Common myeloid progenitor, CD34-positive (primary cell): ENCODE data around the gene TMCC3.
"Not testable (repeated sequence)": the region's sequence is repeated elsewhere in the genome, so short reads cannot be mapped to it uniquely, and the experiment has no call there.

ENCODE experiments used
- CTCF ChIA-PET: fragments of 350-600 bp; sonication (Branson Sonifier 250); formaldehyde crosslinking; loops from one replicate; lab custom pipeline; 2021; ENCODE audit warnings: antibody characterized with exemption; lab: Charles Lee
- POLR2A ChIA-PET: fragments of 350-600 bp; sonication (Branson Sonifier 250); formaldehyde crosslinking; loops from one replicate; lab custom pipeline; 2021; ENCODE audit warnings: antibody characterized with exemption; lab: Charles Lee
- DNase-seq, 3 donors: peaks; one replicate each; pipeline versions ENCODE4 v3.0.0 to v3.0.0-alpha.2; 2013
- H3K27ac ChIP-seq, 2 experiments: 1 replicate in 1 of 2; 2 replicates in 1 of 2; pipeline ENCODE4 v1.7.0; 2013; ENCODE audit warnings: inconsistent platforms in 2 of 2, low read length in 2 of 2, mild to moderate bottlenecking in 2 of 2, low read depth in 1 of 2, moderate library complexity in 1 of 2; ENCODE audit not compliant: severe bottlenecking in 2 of 2, insufficient read depth in 1 of 2, poor library complexity in 1 of 2
- H3K27me3 ChIP-seq, 5 experiments: replicated peaks in 2 of 5; 1 replicate in 3 of 5; 2 replicates in 2 of 5; pipeline versions ENCODE4 v1.6.1 to v1.7.0; 2013; ENCODE audit warnings: low read length in 4 of 5, mild to moderate bottlenecking in 2 of 5, moderate library complexity in 2 of 5, inconsistent platforms in 1 of 5; ENCODE audit not compliant: insufficient read depth in 5 of 5, control insufficient read depth in 4 of 5
- H3K36me3 ChIP-seq, 4 experiments: 1 replicate in 2 of 4; 2 replicates in 2 of 4; pipeline versions ENCODE4 v1.6.1 to v1.7.0; 2013; ENCODE audit warnings: low read length in 3 of 4, control low read depth in 1 of 4, mild to moderate bottlenecking in 1 of 4; ENCODE audit not compliant: control insufficient read depth in 4 of 4, insufficient read depth in 4 of 4
- H3K4me1 ChIP-seq, 4 experiments: 1 replicate in 3 of 4; 2 replicates in 1 of 4; pipeline versions ENCODE4 v1.6.1 to v1.7.1; 2013; ENCODE audit warnings: low read length in 3 of 4, mild to moderate bottlenecking in 3 of 4, control low read depth in 1 of 4, inconsistent platforms in 1 of 4, moderate library complexity in 1 of 4; ENCODE audit not compliant: control insufficient read depth in 4 of 4, insufficient read depth in 4 of 4; ENCODE audit errors: control extremely low read depth in 1 of 4
- H3K4me3 ChIP-seq, 7 experiments: 1 replicate in 4 of 7; 2 replicates in 3 of 7; pipeline versions ENCODE4 v1.5.1 to v1.7.0; 2013; ENCODE audit warnings: mild to moderate bottlenecking in 7 of 7, low read length in 6 of 7, moderate library complexity in 6 of 7, inconsistent platforms in 2 of 7, low read depth in 2 of 7, control low read depth in 1 of 7; ENCODE audit not compliant: insufficient read depth in 4 of 7, control insufficient read depth in 1 of 7; ENCODE audit errors: extremely low read depth in 1 of 7
- H3K9me3 ChIP-seq, 5 experiments: 1 replicate in 4 of 5; 2 replicates in 1 of 5; pipeline versions ENCODE4 v1.6.1 to v1.7.1; 2013; ENCODE audit warnings: low read length in 4 of 5, mild to moderate bottlenecking in 2 of 5, inconsistent platforms in 1 of 5, low read depth in 1 of 5, moderate library complexity in 1 of 5; ENCODE audit not compliant: control insufficient read depth in 4 of 5, insufficient read depth in 2 of 5; ENCODE audit errors: control extremely low read depth in 1 of 5
- WGBS: methylation state at CpG from one replicate; pipeline ENCODE4 v1.1.5; 2013; ENCODE audit not compliant: insufficient coverage; 5-methylcytosine and 5-hydroxymethylcytosine counted together

The TMCC3 gene

GRCh38 chr12:94557746-94558295 lies 92.5 kb downstream of the TMCC3 start:
- no CpG with 5 or more reads among the region's 1 CpG for WGBS
- Histone ChIP-seq H3K4me1 (peaks cover 0 to 4% (median 1%) of the 10 kb centered on the region in 4 experiments), H3K9me3 (no peaks in the 10 kb centered on the region), H3K36me3 (no peaks in the 10 kb centered on the region), H3K27me3 (no peaks in the 10 kb centered on the region), H3K27ac (no peak overlapping the region), H3K4me3 (no peak overlapping the region)
- ChIA-PET CTCF (interaction anchor here (0.5 to 1.0 kb wide), 2 partner anchors 9 to 57 kb away, joined by 3 read pairs; no protein-coding TSS in a partner anchor), POLR2A (no interaction called here)
- no peak for DNase-seq

DNA sequence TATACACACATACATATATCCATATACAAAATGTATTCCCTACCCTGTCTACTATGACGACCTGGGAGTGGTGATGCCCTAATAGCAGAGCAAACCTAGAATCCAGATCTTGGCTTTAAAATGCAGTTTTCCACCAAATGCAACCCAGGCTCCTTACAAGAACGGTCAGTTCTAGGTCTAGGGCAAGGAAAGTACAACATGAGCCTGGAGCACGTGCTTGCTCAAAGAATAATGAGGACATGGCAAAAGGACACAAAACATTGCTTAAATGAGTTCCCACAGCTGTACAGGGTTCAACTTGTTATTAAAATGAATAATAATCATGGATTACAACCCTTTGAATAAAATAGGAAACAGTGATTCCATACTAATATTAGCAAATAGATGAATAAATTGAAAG lies 94.7 kb downstream of the TMCC3 start:
- Histone ChIP-seq H3K27ac (no peak overlapping the region), H3K9me3 (no peaks in the 10 kb centered on the region), H3K4me1 (peaks cover 0 to 2% (median under 1%) of the 10 kb centered on the region in 4 experiments), H3K4me3 (no peak overlapping the region), H3K27me3 (no peaks in the 10 kb centered on the region), H3K36me3 (no peaks in the 10 kb centered on the region)
- WGBS: 100% methylated on average over 2 of the region's 3 CpGs
- ChIA-PET CTCF (interaction anchor here (1.6 kb wide), 1 partner anchor 9 kb away, joined by 5 read pairs; no protein-coding TSS in a partner anchor), POLR2A (no interaction called here)
- no peak for DNase-seq

- DNase-seq: no peak
- ChIA-PET POLR2A (no interaction called here), CTCF (no interaction called here)
- Histone ChIP-seq H3K9me3 (peaks cover 0 to 2% (median 0%) of the 10 kb centered on the region in 5 experiments), H3K36me3 (no peaks in the 10 kb centered on the region), H3K4me1 (no peaks in the 10 kb centered on the region), H3K4me3 (no peak overlapping the region), H3K27ac (no peak overlapping the region), H3K27me3 (no peaks in the 10 kb centered on the region)
- WGBS: 94% methylated on average over 12 of the region's 15 CpGs
Measured at GRCh38 chr12:94553875-94554274, 96.5 kb downstream of the TMCC3 start.

DNA sequence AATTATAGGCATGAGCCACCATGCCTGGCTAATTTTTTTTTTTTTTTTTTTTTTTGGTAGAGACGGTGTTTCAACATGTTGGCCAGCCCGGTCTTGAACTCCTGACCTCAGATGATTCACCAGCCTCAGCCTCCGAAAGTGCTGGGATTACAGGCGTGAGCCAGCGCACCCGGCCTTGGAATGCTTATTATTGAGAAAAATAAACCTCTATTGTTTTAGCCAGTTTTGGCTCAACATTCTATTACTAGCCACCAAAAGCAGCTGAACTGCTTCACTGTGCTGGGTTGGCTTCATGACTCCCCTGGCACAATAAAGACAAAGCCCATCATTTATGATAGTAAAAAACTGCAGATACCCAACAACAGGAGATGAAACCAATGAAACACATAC lies 97.2 kb downstream of the TMCC3 start:
- ChIA-PET POLR2A (no interaction called here), CTCF (no interaction called here)
- no peak for DNase-seq
- Histone ChIP-seq H3K36me3 (no peaks in the 10 kb centered on the region), H3K4me1 (no peaks in the 10 kb centered on the region), H3K4me3 (no peak overlapping the region), H3K27ac (no peak overlapping the region), H3K9me3 (peaks cover 0 to 2% (median 0%) of the 10 kb centered on the region in 5 experiments), H3K27me3 (no peaks in the 10 kb centered on the region)
- WGBS: no CpG with 5 or more reads among the region's 6 CpGs

GRCh38 chr12:94551810-94552209 lies 98.5 kb downstream of the TMCC3 start:
- DNase-seq: no peak
- WGBS: 100% methylated on average over 1 of the region's 4 CpGs
- ChIA-PET CTCF (no interaction called here), POLR2A (no interaction called here)
- Histone ChIP-seq H3K4me1 (no peaks in the 10 kb centered on the region), H3K4me3 (no peak overlapping the region), H3K36me3 (no peaks in the 10 kb centered on the region), H3K27me3 (no peaks in the 10 kb centered on the region), H3K27ac (no peak overlapping the region), H3K9me3 (peaks cover 0 to 6% (median 3%) of the 10 kb centered on the region in 5 experiments)

GRCh38 chr12:94550964-94551363 lies 99.4 kb downstream of the TMCC3 start:
- H3K4me1 ChIP-seq: no peaks in the 10 kb centered on the region
- WGBS: 95% methylated on average over 4 of the region's 5 CpGs
- CTCF ChIA-PET: no interaction called here
- no peak overlapping the region for H3K27ac ChIP-seq
- POLR2A ChIA-PET: no interaction called here
- no peak for DNase-seq
- no peaks in the 10 kb centered on the region for H3K36me3 ChIP-seq
- no peak overlapping the region for H3K4me3 ChIP-seq
- no peaks in the 10 kb centered on the region for H3K27me3 ChIP-seq
- peaks cover 0 to 12% (median 3%) of the 10 kb centered on the region in 5 experiments for H3K9me3 ChIP-seq

GRCh38 chr12:94548833-94549232 lies 101.5 kb downstream of the TMCC3 start:
- H3K27me3 ChIP-seq, DNase-seq, H3K27ac ChIP-seq, POLR2A ChIA-PET, H3K4me3 ChIP-seq, H3K36me3 ChIP-seq, H3K4me1 ChIP-seq: not testable (repeated sequence)
- whole genome bisulfite sequencing: 100% methylated on average over 4 of the region's 5 CpGs
- CTCF ChIA-PET: interaction anchor here (0.6 to 1.4 kb wide), 3 partner anchors 55 to 524 kb away, joined by 3 read pairs; partner anchors contain the start of gene NR2C1
- peaks cover 0 to 12% (median 3%) of the 10 kb centered on the region in 5 experiments for H3K9me3 ChIP-seq
